HG02970 (cell line): Measurements from ENCODE around the gene LDLRAP1.
"Not testable (repeated sequence)": the region's sequence is repeated elsewhere in the genome, so short reads cannot be mapped to it uniquely, and the experiment has no call there.

Source experiments
- ATAC-seq: cut with Tn5 transposase; IDR thresholded peaks from one replicate; pipeline ENCODE4 v1.9.1; 2021; ENCODE audit warnings: mild to moderate bottlenecking, moderate library complexity, moderate number of reproducible peaks; ENCODE audit not compliant: unreplicated experiment, low FRiP score

The LDLRAP1 gene, protein sequence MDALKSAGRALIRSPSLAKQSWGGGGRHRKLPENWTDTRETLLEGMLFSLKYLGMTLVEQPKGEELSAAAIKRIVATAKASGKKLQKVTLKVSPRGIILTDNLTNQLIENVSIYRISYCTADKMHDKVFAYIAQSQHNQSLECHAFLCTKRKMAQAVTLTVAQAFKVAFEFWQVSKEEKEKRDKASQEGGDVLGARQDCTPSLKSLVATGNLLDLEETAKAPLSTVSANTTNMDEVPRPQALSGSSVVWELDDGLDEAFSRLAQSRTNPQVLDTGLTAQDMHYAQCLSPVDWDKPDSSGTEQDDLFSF

DNA sequence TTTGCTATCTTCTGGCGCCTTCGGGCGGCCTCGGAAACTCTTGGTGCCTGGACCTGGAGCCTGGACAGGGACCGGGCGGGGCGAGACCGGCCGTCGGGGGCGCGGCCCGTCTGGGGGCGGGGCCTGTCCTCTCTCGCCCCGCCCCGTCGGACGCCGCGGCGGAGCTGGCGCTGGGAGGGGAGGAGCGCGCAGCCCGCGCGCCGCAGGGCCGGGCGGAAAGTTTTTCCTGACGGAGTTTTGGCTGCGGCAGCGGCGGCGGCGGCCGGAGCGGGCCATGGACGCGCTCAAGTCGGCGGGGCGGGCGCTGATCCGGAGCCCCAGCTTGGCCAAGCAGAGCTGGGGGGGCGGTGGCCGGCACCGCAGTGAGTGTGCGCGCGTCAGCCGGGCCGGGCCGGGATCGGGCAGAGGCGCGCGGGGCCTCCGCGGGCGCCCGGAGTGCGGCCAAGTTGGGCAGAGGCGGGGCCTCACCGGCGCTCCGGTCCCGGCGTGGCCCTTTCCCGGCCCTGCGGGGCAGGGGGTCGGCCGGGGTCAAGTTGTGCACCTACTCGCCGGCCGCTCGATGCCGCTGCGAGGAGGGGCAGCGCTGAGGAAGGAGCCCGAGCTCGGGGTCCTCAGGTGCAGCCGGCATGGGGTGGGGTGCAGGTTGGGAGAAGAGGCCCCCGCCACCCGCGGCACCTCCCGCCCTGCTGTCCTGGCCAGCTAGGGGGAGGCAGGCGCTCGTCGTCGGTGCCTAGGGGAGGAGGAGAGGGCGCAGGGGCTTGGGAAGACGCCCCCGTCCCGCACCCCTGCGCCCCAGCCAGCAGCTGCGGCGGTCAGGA lies at the start of gene LDLRAP1:
TSS of gene LDLRAP1 (plus strand) at position 182 of the 818 bp plus-strand sequence. CDS start at position 275, 93 bp downstream.
- ATAC-seq: peak; percentile 71

DNA sequence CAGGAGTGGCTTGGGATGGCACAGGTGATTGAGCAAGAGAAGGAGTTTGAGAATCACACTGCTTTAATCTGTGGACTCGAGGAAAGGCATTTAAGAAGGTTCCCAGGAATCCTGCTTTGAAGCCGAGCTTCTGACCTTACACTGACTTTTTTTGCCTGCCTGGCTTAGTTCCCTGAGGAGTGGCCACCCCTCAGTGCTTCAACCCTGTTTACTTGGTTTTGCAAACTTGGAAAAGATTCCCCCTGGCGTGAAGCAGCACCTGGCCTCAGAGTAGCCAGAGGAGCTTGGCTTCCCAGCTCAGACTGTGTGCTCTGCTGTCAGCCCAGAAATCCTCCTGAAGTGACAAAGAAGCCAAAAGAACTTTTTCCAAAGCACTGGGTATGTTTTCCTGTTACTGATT lies 48.5 kb upstream of the LDLRAP1 start:
- ATAC-seq: no peak

DNA sequence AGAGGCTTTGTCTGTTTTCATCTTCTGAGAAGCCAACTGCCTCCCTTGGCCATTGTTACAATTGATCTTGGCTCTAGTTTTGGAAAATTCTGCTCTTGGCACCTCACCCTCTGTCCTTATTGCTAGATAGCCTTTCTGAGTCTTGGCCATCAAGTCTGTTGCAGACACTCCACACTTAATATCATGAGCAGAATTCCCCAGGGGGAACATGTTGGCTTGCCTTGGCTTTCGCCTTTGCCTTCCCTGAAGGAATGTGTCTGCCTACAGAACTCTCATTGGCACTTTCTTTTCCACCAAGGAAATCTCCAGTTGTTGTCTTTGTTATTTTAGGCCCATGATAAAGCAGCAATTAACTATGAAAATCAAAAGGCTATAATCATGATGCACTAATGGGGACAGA lies 42.7 kb upstream of the LDLRAP1 start:
- no peak for ATAC-seq

DNA sequence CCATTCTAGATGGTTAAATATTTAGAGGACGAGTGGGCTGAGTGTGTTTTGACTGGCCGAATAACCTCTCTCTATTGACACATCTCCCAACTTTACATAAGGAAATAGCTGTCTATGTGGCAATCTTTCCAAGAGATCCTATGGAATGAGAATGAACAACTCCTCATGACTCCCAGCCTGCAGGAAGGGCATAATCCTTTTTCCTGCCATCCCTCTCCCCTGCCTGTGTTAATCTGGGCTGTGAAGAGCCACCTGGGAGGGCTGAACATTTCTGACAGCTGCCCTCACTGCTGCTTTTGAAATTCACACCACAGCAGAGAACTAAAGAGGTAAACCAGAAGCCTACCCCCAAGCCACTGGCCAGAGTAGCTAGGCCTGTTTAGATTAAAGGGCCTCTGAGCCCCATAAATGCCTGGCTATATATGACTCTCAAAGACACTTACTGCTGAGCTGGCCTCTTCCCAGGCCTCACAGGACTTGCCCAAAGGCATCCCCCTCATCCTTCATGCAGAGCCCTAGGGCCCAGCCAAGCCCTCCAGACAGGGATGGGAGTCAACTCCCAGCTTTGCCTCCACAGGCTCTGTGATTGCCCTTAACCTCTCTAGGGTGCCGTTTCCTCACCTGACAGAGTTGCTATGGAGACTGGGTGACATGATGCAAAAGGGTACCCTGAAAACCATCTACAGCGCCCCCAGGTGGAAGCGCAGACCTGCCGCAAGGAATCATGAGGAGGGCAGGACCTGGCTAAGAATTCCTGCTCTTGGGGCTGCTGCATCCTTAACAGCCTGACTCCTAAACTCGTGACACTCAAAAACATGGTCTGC lies 42.0 kb upstream of the LDLRAP1 start:
- no peak for ATAC-seq

DNA sequence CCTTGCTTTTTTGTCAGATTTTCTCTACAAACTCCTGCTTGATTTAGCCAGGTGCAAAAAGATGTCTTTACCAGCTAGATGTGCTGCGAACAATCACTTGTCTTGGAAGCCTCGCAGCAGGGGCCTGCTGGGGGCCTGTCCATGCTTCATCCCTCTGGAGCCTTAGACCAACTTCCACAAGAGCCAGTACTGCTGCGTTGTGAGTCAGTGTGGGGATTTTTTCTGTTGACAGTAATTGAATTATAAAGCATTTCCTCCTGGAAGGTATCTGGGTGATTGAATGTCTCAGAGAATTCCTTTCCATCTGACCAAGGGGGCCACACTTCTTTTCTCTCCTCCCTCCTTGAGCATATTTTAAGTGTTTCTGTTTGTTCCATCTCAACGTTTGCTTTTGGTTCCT lies 40.4 kb upstream of the LDLRAP1 start:
- ATAC-seq: no peak

DNA sequence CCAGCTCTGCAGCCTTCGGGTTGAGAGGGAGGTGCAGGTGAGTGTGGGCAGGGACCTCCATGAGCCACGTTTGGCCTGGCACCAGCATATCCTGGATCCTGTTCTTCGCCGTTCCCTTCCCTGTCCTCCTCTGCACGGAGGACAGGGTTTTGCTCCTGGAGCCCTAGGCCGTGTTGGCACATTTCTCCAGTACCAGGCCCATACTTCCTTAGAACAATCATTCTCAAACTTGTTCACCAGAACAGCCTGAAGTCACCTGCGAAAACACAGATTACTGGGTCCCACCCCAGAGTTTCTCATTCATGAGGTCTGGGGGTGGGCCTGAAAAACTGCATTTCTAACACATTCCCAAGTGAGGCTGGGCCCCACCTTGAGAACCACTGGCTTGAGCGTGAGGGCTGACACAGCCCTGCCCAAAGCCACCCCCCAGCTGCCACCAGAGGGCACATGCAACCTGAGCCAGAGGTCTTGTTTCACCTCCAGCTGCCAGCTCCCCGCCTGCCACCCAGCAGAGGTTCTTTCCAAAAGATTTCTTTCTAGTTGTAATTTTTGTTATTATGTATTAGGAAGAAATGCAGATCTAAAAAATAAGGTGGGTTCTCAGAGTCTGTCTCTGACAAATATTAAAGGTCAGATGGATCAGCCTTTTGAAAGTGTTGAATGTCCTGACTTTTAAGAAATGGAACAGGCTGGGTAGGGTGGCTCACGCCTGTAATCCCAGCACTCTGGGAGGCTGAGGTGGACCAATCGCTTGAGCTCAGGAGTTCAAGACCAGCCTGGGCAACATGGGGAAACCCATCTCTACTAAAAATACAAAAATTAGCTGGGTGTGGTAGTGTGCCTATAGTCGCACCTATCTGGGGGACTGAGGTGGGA lies 39.6 kb upstream of the LDLRAP1 start:
- no peak for ATAC-seq

DNA sequence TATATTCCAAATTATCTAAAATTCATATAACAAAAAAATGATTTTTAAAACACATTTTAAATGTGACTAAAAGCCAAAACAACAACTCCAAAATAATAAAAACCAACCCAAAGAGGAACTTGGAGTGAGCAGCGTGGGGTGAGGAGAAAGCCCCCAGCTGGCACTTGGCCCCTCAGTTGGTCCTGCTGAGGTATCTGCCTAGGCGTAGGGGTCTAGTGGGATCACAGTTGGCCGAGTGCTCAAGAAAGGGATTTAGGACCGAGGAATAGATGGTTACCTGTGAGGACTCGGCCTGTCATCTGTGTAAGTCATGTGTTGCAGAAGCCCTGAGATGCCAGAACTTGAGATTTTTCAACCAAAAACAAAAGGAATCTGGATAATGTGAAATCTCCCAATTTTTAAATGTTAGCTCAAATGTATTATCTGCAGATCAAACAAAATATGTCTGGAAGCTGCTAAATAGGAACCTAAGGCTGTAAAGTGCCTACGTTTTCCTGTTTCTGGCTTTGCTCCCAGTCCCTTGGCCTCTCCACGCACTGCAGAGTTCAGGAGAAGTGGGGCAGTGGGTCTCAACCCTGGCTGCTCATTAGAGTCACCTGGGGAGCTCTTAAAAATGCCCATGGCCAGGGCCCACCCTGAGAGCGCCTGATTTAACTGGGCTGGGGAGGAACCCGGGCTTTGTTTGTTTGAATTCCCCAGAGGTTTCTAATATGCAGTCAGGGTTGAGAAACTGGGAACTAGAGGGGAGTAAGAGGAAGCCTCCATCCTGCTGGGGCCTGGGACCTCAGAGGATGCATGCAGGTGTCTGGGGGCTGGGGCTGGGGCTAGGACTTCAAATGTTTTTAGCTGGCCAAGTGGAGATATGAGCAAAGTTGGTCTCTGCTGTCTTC lies 38.5 kb upstream of the LDLRAP1 start:
- no peak for ATAC-seq

DNA sequence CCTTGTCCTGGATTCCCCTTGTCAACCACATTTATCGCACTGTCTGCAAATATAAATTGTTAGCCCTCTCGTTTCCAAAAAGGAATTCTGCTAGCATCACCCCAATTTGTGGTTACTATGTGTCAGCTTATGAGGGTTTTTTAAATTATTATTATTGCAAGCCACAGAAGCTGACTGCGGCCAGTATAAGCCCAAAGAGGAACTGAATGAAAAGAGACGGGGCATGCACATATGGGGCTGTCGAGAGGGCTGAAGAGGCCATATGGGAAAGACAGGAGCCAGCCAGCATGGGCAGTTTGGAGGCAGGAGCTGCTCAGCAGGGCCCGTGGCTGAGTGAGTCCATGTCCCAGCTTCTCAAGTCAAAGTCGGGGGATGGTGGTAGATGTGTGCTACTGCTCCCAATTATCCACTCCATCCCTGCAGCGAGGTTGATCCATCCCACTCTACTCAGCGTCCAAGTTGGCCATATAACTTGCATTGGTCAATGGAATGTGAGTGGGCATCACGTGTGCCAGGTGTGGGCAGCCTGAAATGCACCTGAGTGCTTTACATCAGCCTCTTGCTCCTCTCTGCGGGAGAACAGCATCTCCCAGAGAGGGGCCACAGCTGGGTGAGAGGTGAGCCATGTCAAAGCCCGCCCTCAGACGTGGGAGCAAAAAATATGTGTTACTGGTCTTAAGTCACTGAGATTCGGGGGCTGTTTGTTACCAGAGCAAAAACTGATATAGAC lies 37.6 kb upstream of the LDLRAP1 start:
- no peak for ATAC-seq

DNA sequence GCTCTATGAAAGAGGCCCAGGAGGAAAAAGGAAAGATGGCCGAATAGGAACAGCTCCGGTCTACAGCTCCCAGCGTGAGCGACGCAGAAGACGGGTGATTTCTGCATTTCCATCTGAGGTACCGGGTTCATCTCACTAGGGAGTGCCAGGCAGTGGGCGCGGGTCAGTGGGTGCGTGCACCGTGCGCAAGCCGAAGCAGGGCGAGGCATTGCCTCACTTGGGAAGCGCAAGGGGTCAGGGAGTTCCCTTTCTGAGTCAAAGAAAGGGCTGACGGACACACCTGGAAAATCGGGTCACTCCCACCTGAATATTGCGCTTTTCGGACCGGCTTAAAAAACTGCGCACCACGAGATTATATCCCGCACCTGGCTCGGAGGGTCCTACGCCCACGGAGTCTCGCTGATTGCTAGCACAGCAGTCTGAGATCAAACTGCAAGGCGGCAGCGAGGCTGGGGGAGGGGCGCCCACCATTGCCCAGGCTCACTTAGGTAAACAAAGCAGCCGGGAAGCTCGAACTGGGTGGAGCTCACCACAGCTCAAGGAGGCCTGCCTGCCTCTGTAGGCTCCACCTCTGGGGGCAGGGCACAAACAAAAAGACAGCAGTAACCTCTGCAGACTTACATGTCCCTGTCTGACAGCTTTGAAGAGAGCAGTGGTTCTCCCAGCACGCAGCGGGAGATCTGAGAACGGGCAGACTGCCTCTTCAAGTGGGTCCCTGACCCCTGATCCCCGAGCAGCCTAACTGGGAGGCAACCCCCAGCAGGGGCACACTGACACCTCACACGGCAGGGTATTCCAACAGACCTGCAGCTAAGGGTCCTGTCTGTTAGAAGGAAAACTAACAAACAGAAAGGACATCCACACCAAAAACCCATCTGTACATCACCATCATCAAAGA lies 36.6 kb upstream of the LDLRAP1 start:
- ATAC-seq: not testable (repeated sequence)

DNA sequence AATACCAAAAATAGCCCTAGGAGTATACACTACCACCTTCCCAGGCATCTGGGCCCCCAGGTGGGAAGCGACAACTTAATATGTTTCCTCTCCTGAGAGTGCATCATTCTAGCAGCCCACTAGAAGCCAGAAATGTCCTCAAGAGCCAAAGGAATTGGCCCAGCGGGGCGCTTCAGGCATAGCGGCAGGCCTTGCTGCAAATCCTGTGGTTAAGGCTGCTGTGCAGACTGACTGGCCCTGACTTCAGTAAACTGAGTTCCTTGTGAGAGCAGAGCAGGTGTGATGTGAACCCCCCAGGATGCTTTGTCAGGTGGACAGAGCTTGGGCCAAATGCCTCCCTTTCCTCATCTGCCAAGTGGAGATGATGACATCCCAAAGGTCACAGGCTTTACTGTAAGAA lies 29.7 kb upstream of the LDLRAP1 start:
- no peak for ATAC-seq

DNA sequence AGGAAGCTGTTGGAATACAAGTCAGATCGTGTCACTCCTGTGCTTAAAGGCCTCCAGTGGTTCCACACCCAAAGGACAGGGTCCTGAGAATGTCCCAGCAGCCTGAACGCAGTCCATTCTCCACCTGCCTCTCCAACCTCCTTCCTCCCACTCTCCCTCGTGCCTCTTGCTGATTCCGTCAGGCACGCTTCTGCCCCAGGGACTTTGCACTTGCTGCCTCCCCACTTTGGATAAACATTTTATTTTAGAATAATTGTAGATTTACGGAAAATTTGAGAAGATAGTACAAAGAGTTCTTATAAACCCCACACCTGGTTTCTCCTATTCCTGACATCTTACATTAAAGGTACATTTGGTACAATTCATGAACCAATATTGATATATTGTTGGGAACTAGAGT lies 28.4 kb upstream of the LDLRAP1 start:
- no peak for ATAC-seq

DNA sequence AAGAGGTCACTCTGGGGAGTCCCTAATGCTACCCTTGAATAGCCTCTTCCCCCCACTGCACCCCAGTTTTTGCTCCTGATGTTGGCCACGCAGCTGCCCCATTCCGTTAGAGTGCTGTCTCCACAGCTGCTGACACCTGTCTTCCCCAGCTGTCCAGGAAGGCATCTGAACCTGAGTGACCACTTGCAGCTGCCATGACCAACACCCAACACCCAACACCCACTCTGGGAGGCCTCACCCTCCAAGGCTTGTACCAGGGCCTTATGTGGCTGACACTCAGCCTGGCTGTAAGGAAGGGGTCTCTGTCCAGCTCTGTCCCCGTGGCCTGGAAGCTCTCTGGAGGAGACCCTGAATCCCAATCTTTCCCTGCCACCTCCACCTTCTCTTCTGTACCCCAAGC lies 26.7 kb upstream of the LDLRAP1 start:
- ATAC-seq: no peak

DNA sequence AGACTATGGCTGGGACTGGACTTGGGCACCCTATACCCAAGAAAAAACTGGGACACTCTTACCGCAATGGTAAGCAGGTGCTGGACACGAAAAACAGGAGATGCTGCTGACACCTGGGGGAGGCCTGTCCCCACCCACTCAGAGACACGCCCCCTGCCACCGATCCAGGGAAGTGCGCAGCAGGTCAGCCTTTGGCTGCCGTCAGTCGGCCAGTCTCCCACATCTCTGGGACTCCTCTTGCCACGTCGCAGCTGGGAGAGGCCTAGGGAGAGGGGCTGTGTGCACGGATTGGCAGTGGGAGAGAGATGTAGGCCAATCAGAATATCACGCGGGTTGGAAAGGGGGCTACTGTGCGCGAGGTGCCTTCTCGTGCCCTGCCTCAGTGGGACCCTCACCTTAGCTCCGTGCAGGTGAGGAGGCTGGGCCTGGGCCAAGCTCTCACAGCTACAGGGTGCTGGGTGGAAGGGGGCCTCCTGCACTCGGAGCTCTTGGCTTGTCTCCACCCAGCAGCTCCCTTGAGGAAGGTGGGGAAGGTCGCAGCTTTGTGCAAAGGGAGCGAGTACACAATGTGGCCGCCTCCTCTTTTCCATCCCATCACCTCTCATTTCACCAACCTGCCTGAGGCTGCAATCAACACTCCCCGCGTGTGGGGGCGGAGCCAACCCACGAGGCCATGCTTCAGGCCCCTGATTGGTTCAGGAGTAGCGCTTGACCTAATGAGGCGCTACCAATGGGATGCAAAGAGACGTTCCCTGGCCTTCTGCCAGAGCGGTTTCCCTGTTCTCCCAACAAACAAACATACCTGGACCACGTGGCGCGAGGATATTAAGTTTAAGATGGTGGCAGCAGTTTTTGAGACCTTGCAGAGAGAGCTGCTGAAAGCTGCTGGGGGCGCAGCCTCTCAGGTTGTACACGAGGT lies 25.7 kb upstream of the LDLRAP1 start:
- ATAC-seq: no peak

DNA sequence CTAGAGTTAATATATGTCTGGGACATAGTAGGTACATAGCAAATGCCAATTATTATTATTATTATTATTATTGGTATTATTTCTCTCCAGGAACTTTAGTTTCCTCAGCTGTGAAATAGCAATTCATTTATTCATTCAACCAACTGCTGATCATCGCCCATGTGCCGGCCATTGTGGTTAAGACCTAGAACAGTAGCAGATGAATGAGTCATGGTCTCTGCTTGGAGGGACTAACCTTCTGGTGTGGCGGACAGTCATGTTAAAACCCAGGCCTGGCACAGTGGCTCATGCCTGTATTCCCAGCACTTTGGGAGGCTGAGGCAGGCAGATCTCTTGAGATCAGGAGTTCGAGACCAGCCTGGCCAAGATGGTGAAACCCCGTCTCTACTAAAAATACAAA lies 23.8 kb upstream of the LDLRAP1 start:
- ATAC-seq: no peak

DNA sequence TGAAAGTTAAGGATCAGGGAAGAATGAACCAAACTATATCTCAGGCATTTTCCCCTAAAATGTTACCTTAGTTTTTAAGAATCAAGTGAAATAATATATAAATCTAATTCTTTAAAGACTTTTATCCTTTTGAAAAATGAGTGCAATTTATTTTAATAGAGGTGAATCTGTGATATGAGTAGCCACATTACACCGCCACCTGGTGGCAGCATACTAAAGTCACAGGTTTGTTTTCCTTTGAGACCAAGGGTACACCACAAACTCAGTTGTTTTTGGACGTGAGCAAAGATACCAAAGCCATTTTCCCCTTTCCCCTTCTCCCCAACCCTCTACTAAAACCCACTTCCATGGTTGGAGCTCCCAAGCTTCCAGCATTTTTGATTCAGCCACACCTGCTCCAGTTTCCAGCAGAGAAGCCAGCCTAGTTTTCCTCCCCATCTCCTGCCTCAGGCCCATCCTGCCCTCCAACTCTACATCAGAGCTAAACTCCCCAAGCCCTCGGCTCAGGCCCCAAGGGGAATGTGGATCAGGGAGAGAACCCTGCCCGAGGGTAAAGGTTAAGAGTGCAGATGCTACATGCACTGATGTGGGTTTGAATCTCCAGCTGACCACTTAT lies 22.9 kb upstream of the LDLRAP1 start:
- no peak for ATAC-seq

DNA sequence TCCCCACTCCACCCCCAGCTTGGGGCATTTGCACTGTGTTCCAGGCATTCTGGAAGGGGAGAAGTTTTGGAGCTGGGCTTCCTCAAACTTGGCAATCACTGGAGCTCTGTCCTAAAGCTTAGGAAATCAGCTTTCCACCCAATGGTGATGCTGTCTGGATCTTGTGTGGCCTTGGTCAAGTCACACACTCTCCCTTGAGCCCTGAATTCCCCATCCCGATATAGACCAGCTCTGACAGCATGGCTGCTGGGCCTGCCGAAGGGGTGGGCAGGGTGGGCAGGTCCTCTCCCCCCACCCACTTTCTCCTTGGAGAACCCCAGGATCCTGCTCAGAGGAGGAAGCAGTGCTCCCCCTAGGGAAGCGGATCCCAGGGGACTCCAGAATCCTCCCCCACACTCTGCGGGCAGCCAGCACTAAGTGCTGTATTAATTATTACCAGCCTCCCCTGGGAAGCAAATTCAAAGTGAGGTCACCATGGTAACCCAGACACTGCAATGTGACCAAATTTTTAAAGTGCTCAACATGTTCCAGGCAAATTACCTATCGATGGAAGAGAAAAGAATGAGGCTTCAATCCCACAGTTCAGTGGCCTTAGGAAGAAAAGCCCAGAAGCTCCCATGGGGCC lies 21.3 kb upstream of the LDLRAP1 start:
- ATAC-seq: no peak
